Tibial artery (tissue), 4 donors: Measurements from ENCODE around the gene ATP5F1B.

Source experiments
- DNase-seq, 2 donors: peaks; one replicate each; pipeline ENCODE4 v3.0.0-alpha.2; 2019
- H3K27ac ChIP-seq, 2 donors: fragments of 200-600 bp; sonication (generic) in 1 of 2; 1 replicate in 1 of 2; 2 replicates in 1 of 2; pipeline ENCODE4 v1.5.1; 2018 to 2019; ENCODE audit warnings: mild to moderate bottlenecking in 1 of 2
- H3K27me3 ChIP-seq, 2 donors: fragments of 200-600 bp; sonication (generic) in 1 of 2; one replicate each; pipeline versions ENCODE4 v1.5.1 to v1.6.0; 2016 to 2019
- H3K36me3 ChIP-seq, 3 donors: fragments of 200-600 bp; sonication (generic) in 2 of 3; one replicate each; pipeline ENCODE4 v1.5.1; 2016 to 2019; ENCODE audit warnings: mild to moderate bottlenecking in 2 of 3
- H3K4me1 ChIP-seq, 4 donors: fragments of 200-600 bp; sonication (generic) in 2 of 4; 1 replicate in 3 of 4; 2 replicates in 1 of 4; pipeline ENCODE4 v1.5.1; 2016 to 2019
- H3K4me3 ChIP-seq, 2 donors: fragments of 200-600 bp; sonication (generic) in 1 of 2; 1 replicate in 1 of 2; 2 replicates in 1 of 2; pipeline ENCODE4 v1.5.1; 2018 to 2019; ENCODE audit warnings: mild to moderate bottlenecking in 2 of 2
- H3K9me3 ChIP-seq, 3 donors: fragments of 200-600 bp; sonication (generic) in 1 of 3; one replicate each; pipeline ENCODE4 v1.5.1; 2016 to 2019
- CTCF ChIP-seq, 2 experiments: fragments of 200-600 bp in 1 of 2; fragments of 450-650 bp in 1 of 2; IDR thresholded peaks; one replicate each; pipeline ENCODE4 v1.5.1; 2017 to 2019; ENCODE audit warnings: antibody characterized with exemption in 2 of 2, mild to moderate bottlenecking in 1 of 2, moderate library complexity in 1 of 2
- intact Hi-C: fragments of 100-400 bp; cut with DNase I; formaldehyde crosslinking; loops from one replicate; pipeline ENCODE4 v1.15.0; 2023; ENCODE audit warnings: low total_unique reads

Gene ATP5F1B

DNA sequence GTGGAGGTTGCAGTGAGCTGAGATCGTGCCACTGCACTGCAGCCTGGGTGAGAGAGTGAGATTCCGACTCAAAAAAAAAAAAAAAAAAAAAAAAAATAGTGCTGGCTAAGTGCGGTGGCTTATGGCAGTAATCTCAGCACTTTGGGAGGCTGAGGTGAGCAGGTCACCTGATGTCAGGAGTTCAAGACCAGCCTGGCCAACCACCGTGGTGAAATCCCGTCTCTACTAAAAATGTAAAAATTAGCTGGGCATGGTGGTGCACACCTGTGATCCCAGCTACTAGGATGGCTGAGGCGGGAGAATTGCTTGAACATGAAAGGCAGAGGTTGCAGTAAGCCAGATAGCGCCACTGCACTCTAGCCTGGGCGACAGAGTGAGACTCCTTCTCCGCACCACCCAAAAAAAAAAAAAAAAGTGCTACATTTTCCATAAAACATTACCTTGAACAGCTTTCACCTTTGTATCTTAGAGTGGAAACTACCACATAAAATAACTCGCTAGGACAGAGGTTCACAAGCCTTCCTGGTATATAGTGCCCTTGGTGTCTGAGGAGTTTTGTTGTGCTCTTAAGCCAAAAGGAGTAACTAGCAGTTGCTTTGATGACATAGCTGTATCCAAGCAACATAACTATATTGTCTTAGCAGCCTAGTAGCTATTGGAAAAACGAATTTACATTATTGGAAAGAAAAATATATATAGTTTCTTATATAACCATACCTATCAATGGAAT lies 31.2 kb upstream of the ATP5F1B start:
- Histone ChIP-seq H3K27me3 (no peaks in the 10 kb centered on the region), H3K36me3 (peaks cover 6 to 14% (median 9%) of the 10 kb centered on the region in 3 donors), H3K9me3 (no peaks in the 10 kb centered on the region), H3K4me3 (no peak overlapping the region), H3K27ac (no peak overlapping the region), H3K4me1 (peaks cover 0 to 81% (median 17%) of the 10 kb centered on the region in 4 donors)
- DNase-seq: no peak
- intact Hi-C loops: no loop called here
- TF ChIP-seq CTCF (IDR thresholded peaks at IDR 0.05): no peak

- H3K36me3 ChIP-seq: peaks cover 57 to 61% (median 60%) of the 10 kb centered on the region in 3 donors
- no peaks in the 10 kb centered on the region for H3K27me3 ChIP-seq
- no peak for DNase-seq
- H3K27ac ChIP-seq: no peak overlapping the region
- H3K4me3 ChIP-seq: no peak overlapping the region
- intact Hi-C loops: no loop called here
- no peaks in the 10 kb centered on the region for H3K9me3 ChIP-seq
- TF ChIP-seq CTCF (IDR thresholded peaks at IDR 0.05): no peak
- peaks cover 0 to 28% (median 2%) of the 10 kb centered on the region in 4 donors for H3K4me1 ChIP-seq
Measured at GRCh38 chr12:56671608-56672007, 25.8 kb upstream of the ATP5F1B start.

DNA sequence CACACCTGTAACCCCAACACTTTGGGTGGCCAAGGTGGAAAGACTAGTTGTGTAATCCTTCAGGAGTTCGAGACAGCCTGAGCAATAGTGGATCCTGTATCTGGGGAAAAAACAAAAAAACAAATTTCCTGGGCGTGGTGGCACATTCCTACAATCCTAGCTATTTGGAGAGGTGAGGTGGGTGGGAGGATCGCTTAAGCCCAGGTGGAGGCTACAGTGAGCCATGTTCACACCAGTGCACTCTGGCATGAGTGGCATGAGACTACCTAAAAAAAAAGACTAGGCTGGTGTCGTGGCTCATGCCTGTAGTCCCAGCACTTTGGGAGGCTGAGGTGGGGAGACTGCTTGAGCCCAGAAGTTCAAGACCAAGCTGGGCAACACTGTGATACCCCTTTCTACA lies 25.1 kb upstream of the ATP5F1B start:
- Histone ChIP-seq H3K27ac (no peak overlapping the region), H3K36me3 (peaks cover 64 to 69% (median 66%) of the 10 kb centered on the region in 3 donors)

DNA sequence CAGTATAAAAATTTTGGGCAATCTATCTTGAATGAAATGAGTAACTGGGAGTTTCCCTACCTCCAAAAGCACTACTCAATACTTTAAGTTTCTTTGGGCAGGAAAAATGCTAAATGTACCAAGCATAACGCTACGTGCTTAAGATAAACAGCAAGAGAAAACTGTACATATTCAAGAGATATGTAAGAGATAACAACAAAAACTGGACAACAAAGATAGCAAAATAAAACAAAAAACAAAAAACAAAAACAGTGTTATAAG lies 22.3 kb upstream of the ATP5F1B start:
- H3K36me3 ChIP-seq: peaks cover 80 to 94% (median 88%) of the 10 kb centered on the region in 3 donors
- no peak for DNase-seq
- H3K27me3 ChIP-seq: no peaks in the 10 kb centered on the region
- H3K4me3 ChIP-seq: no peak overlapping the region
- peaks cover 0 to 11% (median 2%) of the 10 kb centered on the region in 4 donors for H3K4me1 ChIP-seq
- no peaks in the 10 kb centered on the region for H3K9me3 ChIP-seq
- no peak overlapping the region for H3K27ac ChIP-seq
- intact Hi-C loops: no loop called here
- no peak for TF ChIP-seq CTCF (IDR thresholded peaks at IDR 0.05)

More for the DNA sequence above, 25.1 kb upstream of the ATP5F1B start:
- peak in 1 of 2 donors; percentile 34 for DNase-seq
- TF ChIP-seq CTCF (IDR thresholded peaks at IDR 0.05): no peak
- Histone ChIP-seq H3K4me1 (peaks cover 0 to 22% (median 2%) of the 10 kb centered on the region in 4 donors), H3K9me3 (no peaks in the 10 kb centered on the region), H3K4me3 (no peak overlapping the region), H3K27me3 (no peaks in the 10 kb centered on the region)
- intact Hi-C loops: no loop called here

DNA sequence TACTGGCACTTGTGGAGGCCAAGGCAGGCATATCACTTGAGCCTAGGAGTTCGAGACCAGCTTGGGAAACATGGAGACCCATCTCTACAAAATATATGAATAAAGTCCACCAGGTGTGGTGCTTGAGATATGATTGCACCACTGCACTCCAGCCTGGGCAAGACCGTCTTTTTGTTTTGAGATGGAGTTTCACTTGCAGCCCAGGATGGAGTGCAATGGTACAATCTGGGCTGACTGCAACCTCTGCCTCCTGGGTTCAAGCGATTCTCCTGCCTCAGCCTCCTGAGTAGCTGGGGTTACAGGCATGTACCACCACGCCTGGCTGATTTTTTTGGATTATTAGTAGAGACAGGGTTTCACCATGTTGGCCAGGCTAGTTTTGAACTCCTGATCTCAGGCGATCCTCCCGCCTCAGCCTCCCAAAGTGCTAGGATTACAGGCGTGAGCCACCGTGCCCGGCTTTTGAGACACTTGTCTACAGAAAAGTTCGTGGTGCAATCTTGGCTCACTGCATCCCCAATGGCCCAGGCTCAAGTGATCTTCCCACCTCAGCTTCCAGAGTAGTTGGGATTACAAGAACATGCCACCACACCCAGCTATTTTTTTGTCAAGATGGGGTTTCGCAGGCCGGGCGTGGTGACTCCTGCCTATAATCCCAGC lies 16.3 kb upstream of the ATP5F1B start:
- Histone ChIP-seq H3K4me1 (no peaks in the 10 kb centered on the region), H3K36me3 (peaks cover 31 to 56% (median 44%) of the 10 kb centered on the region in 3 donors), H3K9me3 (no peaks in the 10 kb centered on the region), H3K27me3 (no peaks in the 10 kb centered on the region), H3K27ac (no peak overlapping the region), H3K4me3 (no peak overlapping the region)
- no peak for TF ChIP-seq CTCF (IDR thresholded peaks at IDR 0.05)
- DNase-seq: peak in 1 of 2 donors; percentile 39
- intact Hi-C loops: no loop called here
